ENCODE results near the gene IL24. TPM values are rescaled to one million over a fixed set of nuclear protein-coding genes. Genes with fewer than 3 reads are reported as not detected.

IL24 gene
- polyA plus RNA-seq, 1 donor (not counting 4 experiments of a cell fraction or from before 2014, with no cell fraction given), result 2.3 TPM

GRCh38 chr1:206935491-206936067, 38.3 kb downstream of the IL24 start:
- no peaks in the 10 kb centered on the region for H4K20me1 ChIP-seq (ENCODE audit: control insufficient read depth, extremely low read depth, insufficient read depth, low read length)
- DNase-seq (ENCODE audit: low read depth, low spot score), result no peak

GRCh38 chr1:206937425-206937824, 40.2 kb downstream of the IL24 start:
- DNase-seq (ENCODE audit: low read depth, low spot score) (no peak), FAIRE-seq (no peak)
- Histone ChIP-seq H3K4me1 (ENCODE audit: control insufficient read depth, extremely low read depth, insufficient read depth, low read length) (peaks cover 6% of the 10 kb centered on the region), H3K4me3 (ENCODE audit: control insufficient read depth in 2 of 3, extremely low read depth in 1 of 3, insufficient read depth in 2 of 3, low read depth in 1 of 3, low read length in 3 of 3) (no peak overlapping the region), H3K36me3 (ENCODE audit: control insufficient read depth in 2 of 2, extremely low read depth in 1 of 2, insufficient read depth in 2 of 2, low read length in 2 of 2) (no peaks in the 10 kb centered on the region), H3K9ac (ENCODE audit: control insufficient read depth, extremely low read depth, insufficient read depth, low read length) (no peak overlapping the region), H4K20me1 (ENCODE audit: control insufficient read depth, extremely low read depth, insufficient read depth, low read length) (no peaks in the 10 kb centered on the region), H3K79me2 (ENCODE audit: control insufficient read depth, insufficient read depth, low read length) (no peaks in the 10 kb centered on the region), H2AFZ (ENCODE audit: control insufficient read depth, low read length) (no peak overlapping the region), H3K4me2 (ENCODE audit: control insufficient read depth, extremely low read depth, insufficient read depth, low read depth, low read length) (no peak overlapping the region), H3K9me3 (ENCODE audit: control insufficient read depth, low read depth, low read length) (no peaks in the 10 kb centered on the region), H3K27ac (ENCODE audit: control insufficient read depth, insufficient read depth, low read length) (no peak overlapping the region), H3K9me1 (ENCODE audit: control insufficient read depth, extremely low read depth, insufficient read depth, low read length) (no peaks in the 10 kb centered on the region), H3K27me3 (ENCODE audit: control insufficient read depth, extremely low read depth, insufficient read depth, low read length) (no peaks in the 10 kb centered on the region)
- TF ChIP-seq EZH2 (IDR thresholded peaks at IDR 0.05; ENCODE audit: low read length) (no peak), CTCF (optimal IDR thresholded peaks at IDR 0.05 in 1 of 3, IDR thresholded peaks at IDR 0.05 in 1 of 3, conservative IDR thresholded peaks at IDR 0.05 in 1 of 3; ENCODE audit: extremely low read depth in 1 of 3, insufficient read depth in 2 of 3, low read length in 3 of 3) (no peak)
- dilution Hi-C loops (cut with MboI; ENCODE audit: extremely low pct_ligation_motif_present, low sequenced_read_pairs), result no loop called here

More at GRCh38 chr1:206935491-206936067, 38.3 kb downstream of the IL24 start:
- Histone ChIP-seq H3K27me3 (ENCODE audit: control insufficient read depth, extremely low read depth, insufficient read depth, low read length) (no peaks in the 10 kb centered on the region), H3K4me2 (ENCODE audit: control insufficient read depth, extremely low read depth, insufficient read depth, low read depth, low read length) (no peak overlapping the region), H2AFZ (ENCODE audit: control insufficient read depth, low read length) (no peak overlapping the region), H3K36me3 (ENCODE audit: control insufficient read depth in 2 of 2, extremely low read depth in 1 of 2, insufficient read depth in 2 of 2, low read length in 2 of 2) (no peaks in the 10 kb centered on the region), H3K9me1 (ENCODE audit: control insufficient read depth, extremely low read depth, insufficient read depth, low read length) (no peaks in the 10 kb centered on the region), H3K4me1 (ENCODE audit: control insufficient read depth, extremely low read depth, insufficient read depth, low read length) (peaks cover 6% of the 10 kb centered on the region), H3K9me3 (ENCODE audit: control insufficient read depth, low read depth, low read length) (no peaks in the 10 kb centered on the region), H3K27ac (ENCODE audit: control insufficient read depth, insufficient read depth, low read length) (no peak overlapping the region), H3K4me3 (ENCODE audit: control insufficient read depth in 2 of 3, extremely low read depth in 1 of 3, insufficient read depth in 2 of 3, low read depth in 1 of 3, low read length in 3 of 3) (no peak overlapping the region), H3K79me2 (ENCODE audit: control insufficient read depth, insufficient read depth, low read length) (no peaks in the 10 kb centered on the region), H3K9ac (ENCODE audit: control insufficient read depth, extremely low read depth, insufficient read depth, low read length) (no peak overlapping the region)
- no peak for TF ChIP-seq EZH2 (IDR thresholded peaks at IDR 0.05; ENCODE audit: low read length)
- peak; percentile 43 to 56 (median 43) for TF ChIP-seq CTCF (optimal IDR thresholded peaks at IDR 0.05 in 1 of 3, IDR thresholded peaks at IDR 0.05 in 1 of 3, conservative IDR thresholded peaks at IDR 0.05 in 1 of 3; ENCODE audit: extremely low read depth in 1 of 3, insufficient read depth in 2 of 3, low read length in 3 of 3)
- dilution Hi-C loops (cut with MboI; ENCODE audit: extremely low pct_ligation_motif_present, low sequenced_read_pairs), result no loop called here
- no peak for FAIRE-seq
